HepG2 (cell line): ENCODE measurements around the gene S100A5. TPM values are rescaled to one million over a fixed set of nuclear protein-coding genes. Genes with fewer than 3 reads are reported as not detected.

Experiments
- ATAC-seq: fragments of 200-7000 bp; cut with Tn5 transposase; 3 replicates; pipeline ENCODE4 v1.9.1; 2020; ENCODE audit warnings: mild to moderate bottlenecking, moderate library complexity
- BruUV-seq: library from RNA; stranded (reverse); fragments of 400-500 nt; replicated peaks from 2 replicates; lab custom pipeline; 2021; lab: Mats Ljungman, UMichigan
- CTCF ChIA-PET: fragments of 300-600 bp; formaldehyde crosslinking; extraction: SDS; loops from one replicate; lab custom pipeline; 2021; ENCODE audit warnings: low total read pairs, inconsistent platforms, low intra/inter-chr PET ratio; lab: Yijun Ruan, JAX
- POLR2A ChIA-PET: fragments of 350-600 bp; sonication (Branson Sonifier 250); formaldehyde crosslinking; loops from one replicate; lab custom pipeline; 2020; ENCODE audit warnings: antibody characterized with exemption, inconsistent platforms; lab: Yijun Ruan, JAX
- DNase-seq: peaks from one replicate; pipeline ENCODE4 v3.0.0-alpha.2; 2015; ENCODE audit warnings: low spot score
- FAIRE-seq: peaks from 3 replicates; lab custom pipeline; 2011; peaks lifted over from hg19 to GRCh38; lab: Jason Lieb, UNC
- H2AFZ ChIP-seq: one replicate; pipeline ENCODE4 v1.6.1; 2011; ENCODE audit warnings: low read length, inconsistent platforms
- H3K27ac ChIP-seq: fragments of 300-600 bp; 3 replicates; pipeline ENCODE4 v1.8.0; 2011; ENCODE audit warnings: mixed run types, mild to moderate bottlenecking, mixed read lengths, low read length, inconsistent platforms; ENCODE audit not compliant: insufficient read depth; ENCODE audit errors: extremely low read length
- H3K27me3 ChIP-seq, 2 experiments: fragments of 200-600 bp in 1 of 2; 2 replicates in 1 of 2; 3 replicates in 1 of 2; pipeline versions ENCODE4 v1.6.0 to v1.8.0; 2011; ENCODE audit warnings: low read length in 2 of 2, mild to moderate bottlenecking in 2 of 2, moderate library complexity in 2 of 2, inconsistent platforms in 1 of 2; ENCODE audit not compliant: insufficient read depth in 2 of 2, control insufficient read depth in 1 of 2
- H3K36me3 ChIP-seq, 2 experiments: fragments of 200-600 bp in 1 of 2; replicated peaks in 1 of 2; 2 replicates in 1 of 2; 3 replicates in 1 of 2; pipeline versions ENCODE4 v1.5.1 to v1.8.0; 2011; ENCODE audit warnings: low read length in 2 of 2, inconsistent platforms in 1 of 2; ENCODE audit not compliant: insufficient read depth in 2 of 2, control insufficient read depth in 1 of 2
- H3K4me1 ChIP-seq: 2 replicates; pipeline ENCODE4 v1.5.1; 2012; ENCODE audit warnings: low read length, inconsistent platforms; ENCODE audit not compliant: insufficient read depth
- H3K4me2 ChIP-seq: 2 replicates; pipeline ENCODE4 v1.6.0; 2011; ENCODE audit warnings: low read depth, low read length, inconsistent platforms
- H3K4me3 ChIP-seq, 3 experiments: fragments of 200-600 bp in 1 of 3; sonication (generic), shearing (Covaris generic) in 1 of 3; replicated peaks in 1 of 3; 2 replicates each; pipeline ENCODE4 v1.5.1; 2011 to 2016; ENCODE audit warnings: low read length in 3 of 3, inconsistent platforms in 2 of 3, low read depth in 2 of 3, mild to moderate bottlenecking in 2 of 3, control low read depth in 1 of 3, mixed read lengths in 1 of 3; ENCODE audit not compliant: insufficient read depth in 1 of 3
- H3K79me2 ChIP-seq: one replicate; pipeline ENCODE4 v1.6.1; 2011; ENCODE audit warnings: low read length, inconsistent platforms; ENCODE audit not compliant: insufficient read depth
- H3K9ac ChIP-seq: 2 replicates; pipeline ENCODE4 v1.6.0; 2011; ENCODE audit warnings: mild to moderate bottlenecking, low read depth, low read length, inconsistent platforms; ENCODE audit not compliant: insufficient read depth
- H3K9me3 ChIP-seq: 2 replicates; pipeline ENCODE4 v1.5.1; 2012; ENCODE audit warnings: mild to moderate bottlenecking, low read length
- H4K20me1 ChIP-seq: 2 replicates; pipeline ENCODE4 v1.6.0; 2011; ENCODE audit warnings: inconsistent platforms, mild to moderate bottlenecking, low read length, moderate library complexity; ENCODE audit not compliant: insufficient read depth
- CREB1 ChIP-seq, 2 experiments: fragments of 450-650 bp in 1 of 2; IDR thresholded peaks; 2 replicates each; pipeline ENCODE4 v1.6.1; 2016 to 2017; ENCODE audit warnings: control low read depth in 1 of 2, mild to moderate bottlenecking in 1 of 2, missing compliant biosample characterization in 1 of 2, missing genetic modification characterization in 1 of 2
- DR1 ChIP-seq: sonication (generic); formaldehyde crosslinking; IDR thresholded peaks from 2 replicates; pipeline ENCODE4 v1.8.0; 2021; ENCODE audit warnings: mild to moderate bottlenecking, missing genetic modification reagents, inconsistent platforms
- GPN1 ChIP-seq: sonication (generic); formaldehyde crosslinking; IDR thresholded peaks from 2 replicates; pipeline ENCODE4 v1.5.1; 2020; ENCODE audit warnings: missing genetic modification reagents, borderline replicate concordance
- NKX3-1 ChIP-seq: sonication (generic); formaldehyde crosslinking; IDR thresholded peaks from 2 replicates; pipeline ENCODE4 v1.5.0; 2020; ENCODE audit warnings: missing genetic modification reagents
- PATZ1 ChIP-seq: sonication (generic); formaldehyde crosslinking; IDR thresholded peaks from 2 replicates; pipeline ENCODE4 v1.4.0; 2020; ENCODE audit warnings: missing genetic modification reagents
- TARDBP ChIP-seq: sonication (generic); formaldehyde crosslinking; IDR thresholded peaks from 2 replicates; pipeline ENCODE4 v1.8.0; 2022; ENCODE audit warnings: mild to moderate bottlenecking, missing genetic modification reagents
- TEF ChIP-seq: sonication (generic); formaldehyde crosslinking; IDR thresholded peaks from 2 replicates; pipeline ENCODE4 v1.5.0; 2020; ENCODE audit warnings: missing genetic modification reagents
- ZBTB46 ChIP-seq: sonication (generic); formaldehyde crosslinking; IDR thresholded peaks from 2 replicates; pipeline ENCODE4 v1.4.0; 2020; ENCODE audit warnings: mild to moderate bottlenecking, missing genetic modification reagents, borderline replicate concordance
- ZMAT5 ChIP-seq: sonication (generic); formaldehyde crosslinking; IDR thresholded peaks from 2 replicates; pipeline ENCODE4 v1.5.0; 2020; ENCODE audit warnings: mild to moderate bottlenecking, low read depth, missing genetic modification reagents, borderline replicate concordance
- ZNF124 ChIP-seq: sonication (generic); formaldehyde crosslinking; IDR thresholded peaks from 2 replicates; pipeline ENCODE4 v1.4.0; 2020; ENCODE audit warnings: missing genetic modification reagents
- ZNF280B ChIP-seq: sonication (generic); formaldehyde crosslinking; IDR thresholded peaks from 2 replicates; pipeline ENCODE4 v1.5.0; 2020; ENCODE audit warnings: missing genetic modification reagents, mild to moderate bottlenecking, borderline replicate concordance
- ZNF580 ChIP-seq: IDR thresholded peaks from 2 replicates; pipeline ENCODE4 v1.6.1; 2016; ENCODE audit warnings: low read depth, borderline replicate concordance
- WGBS: methylation state at CpG from one replicate; pipeline ENCODE4 v1.1.6; 2017; ENCODE audit warnings: low lambda C conversion rate; 5-methylcytosine and 5-hydroxymethylcytosine counted together
- in situ Hi-C: cut with HindIII; loops from 2 replicates; pipeline ENCODE4 v1.10.0; 2017; ENCODE audit warnings: low pct_unique_long_range_greater_than_20kb; ENCODE audit not compliant: extremely low pct_ligation_motif_present
- intact Hi-C: fragments of 100-400 bp; cut with micrococcal nuclease; formaldehyde crosslinking; loops from one replicate; pipeline ENCODE4 v1.10.0; 2022; ENCODE audit not compliant: unreplicated experiment
- polyA plus RNA-seq, 8 experiments: library from polyadenylated mRNA; depleted of rRNA in 3 of 8; stranded (reverse) in 7 of 8; unstranded in 1 of 8; fragments of >200 nt; fragmentation: Illumina TruSeq in 4 of 8; extraction: Trizol in 4 of 8; gene quantifications; 2 replicates each; pipeline versions ENCODE4 v1.2.1 to v1.2.3, GENCODE V29; 2011 to 2016; ENCODE audit warnings: low read depth in 4 of 8, missing spikeins in 1 of 8, mixed read lengths in 1 of 8; ENCODE audit not compliant: insufficient read depth in 1 of 8
- total RNA-seq, 5 experiments: library from RNA; depleted of rRNA; stranded (reverse); fragments of >200 nt; fragmentation: Illumina TruSeq; extraction: Trizol; gene quantifications; 2 replicates each; pipeline ENCODE4 v1.2.3, GENCODE V29; 2016; ENCODE audit warnings: low read depth in 1 of 5

Gene S100A5
- total and polyA plus RNA-seq, 2 of the 13 experiments (the other 11 are each of a cell fraction or from before 2014, with no cell fraction given): not detected

- H3K27me3 ChIP-seq: no peaks in the 10 kb centered on the region
- H3K4me3 ChIP-seq: no peak overlapping the region
- ATAC-seq (no peak; the same call in 2 of the 3 replicates), FAIRE-seq (no peak), DNase-seq (no peak)
- TF ChIP-seq NKX3-1 (CRISPR knock-in tag) (no peak), ZNF580 (CRISPR knock-in tag) (no peak), ZNF280B (no peak), ZBTB46 (CRISPR knock-in tag) (no peak), ZMAT5 (CRISPR knock-in tag) (no peak), TEF (no peak), GPN1 (no peak), TARDBP (no peak), PATZ1 (no peak), ZNF124 (CRISPR knock-in tag) (no peak), CREB1 (IDR thresholded peaks at IDR 0.05) (no peak), CREB1 (CRISPR knock-in tag; IDR thresholded peaks at IDR 0.05) (no peak), DR1 (CRISPR knock-in tag) (no peak)
- intact Hi-C loops: no loop called here
- H3K9me3 ChIP-seq: no peaks in the 10 kb centered on the region
- H3K27ac ChIP-seq: no peak overlapping the region
- WGBS: 74% methylated on average over 3 of the region's 4 CpGs
- no peak overlapping the region for H3K4me2 ChIP-seq
- ChIA-PET CTCF (no interaction called here), POLR2A (interaction anchor here (1.3 to 1.7 kb wide), 2 partner anchors 51 to 113 kb away, joined by 3 to 4 read pairs; partner anchors contain the start of gene CHTOP)
- no peak overlapping the region for H2AFZ ChIP-seq
- H3K36me3 ChIP-seq: no peaks in the 10 kb centered on the region
- H4K20me1 ChIP-seq: no peaks in the 10 kb centered on the region
- H3K9ac ChIP-seq: no peak overlapping the region
- BruUV-seq: no TSS peak
- in situ Hi-C loops: no loop called here
- H3K4me1 ChIP-seq: peaks cover 9% of the 10 kb centered on the region
- H3K79me2 ChIP-seq: no peaks in the 10 kb centered on the region
Measured at GRCh38 chr1:153520818-153521476, 19.8 kb downstream of the S100A5 start.
